HG02981 (cell line): ENCODE results near the gene WDR1.

Source experiments
- ATAC-seq: cut with Tn5 transposase; IDR thresholded peaks from one replicate; pipeline ENCODE4 v1.9.1; 2021; ENCODE audit warnings: mild to moderate bottlenecking, moderate library complexity; ENCODE audit not compliant: unreplicated experiment

Gene WDR1

GRCh38 chr4:10050721-10051120 is 65.9 kb downstream of the WDR1 start:
- ATAC-seq: no peak

DNA sequence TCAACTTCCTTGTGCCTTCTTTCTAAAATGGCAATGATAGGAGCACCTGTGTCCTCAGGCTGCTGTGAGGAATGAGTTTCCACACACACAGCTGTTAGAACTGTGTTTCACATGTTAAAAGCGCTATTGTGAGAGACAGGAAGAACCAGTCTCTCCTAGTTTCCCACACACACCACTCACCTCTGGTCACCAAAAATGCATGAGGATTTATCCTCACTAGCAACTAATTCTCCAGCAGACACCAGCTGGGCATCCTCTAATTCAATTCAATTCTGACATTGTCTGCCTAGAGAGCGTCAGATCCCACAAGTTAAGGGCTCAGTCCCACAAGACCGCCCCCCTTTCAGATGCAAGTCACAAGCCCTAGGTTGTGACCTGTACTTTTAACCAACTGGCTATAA is 66.3 kb downstream of the WDR1 start:
- no peak for ATAC-seq

- ATAC-seq: no peak
Observed at GRCh38 chr4:10048941-10049697, 67.5 kb downstream of the WDR1 start.

DNA sequence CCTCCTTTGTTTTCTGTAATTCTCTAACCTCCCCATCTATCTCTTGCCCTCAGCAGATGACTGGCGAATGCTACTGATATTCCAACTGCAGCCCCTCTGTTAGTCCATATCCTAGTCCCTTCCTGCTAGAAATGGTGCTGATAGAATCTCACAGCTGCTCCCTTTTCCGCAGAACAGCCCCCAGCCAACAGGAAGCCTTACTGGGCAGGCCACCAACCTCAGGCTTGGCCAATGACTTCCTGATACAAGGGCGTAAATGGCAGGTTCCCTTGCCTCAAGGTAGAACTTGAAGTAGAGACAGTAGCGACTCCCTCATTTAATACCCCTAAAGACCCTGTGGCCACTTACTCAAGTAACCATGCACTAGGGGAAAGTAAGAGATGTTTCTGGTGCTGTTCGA is 68.6 kb downstream of the WDR1 start:
- no peak for ATAC-seq

- no peak for ATAC-seq
Observed at GRCh38 chr4:10046471-10046870, 70.1 kb downstream of the WDR1 start.

DNA sequence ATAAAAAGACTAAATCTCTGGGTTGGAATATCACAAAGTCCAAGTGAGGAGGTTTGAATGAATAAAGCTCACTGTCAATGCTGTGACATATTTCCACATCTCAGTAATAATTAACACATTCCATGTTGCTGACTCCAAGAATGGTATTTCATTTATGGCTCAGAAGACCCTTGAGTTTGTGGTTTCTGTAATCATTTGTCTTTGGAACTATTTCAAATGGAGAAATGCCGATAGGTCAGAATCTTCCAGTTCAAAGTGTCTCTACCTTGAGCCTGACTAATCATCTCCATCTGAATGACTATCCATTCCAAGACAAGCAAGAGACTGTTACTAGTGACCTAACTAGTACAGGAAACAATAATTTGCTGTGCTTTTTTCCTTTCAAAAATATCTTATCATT is 71.1 kb downstream of the WDR1 start:
- ATAC-seq: no peak

DNA sequence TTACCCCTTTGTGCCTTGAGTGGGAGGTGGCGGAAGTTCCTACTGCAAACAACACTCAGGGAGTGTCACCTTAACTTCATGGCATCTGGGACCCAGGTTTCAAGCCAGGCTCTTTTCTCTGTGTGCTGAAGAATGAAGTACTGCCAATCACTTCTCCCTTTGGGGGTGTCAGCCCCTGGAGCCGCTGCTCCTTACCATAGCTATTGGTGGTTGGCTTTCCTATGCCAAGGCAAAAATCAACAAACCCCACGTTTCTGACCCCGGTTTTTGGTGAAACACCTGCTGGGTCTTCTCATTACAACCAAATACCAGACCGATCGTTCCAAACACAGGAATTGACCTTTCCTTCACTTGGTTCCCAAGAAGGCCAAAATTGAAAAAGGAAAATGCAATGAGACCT is 75.6 kb downstream of the WDR1 start:
- no peak for ATAC-seq

DNA sequence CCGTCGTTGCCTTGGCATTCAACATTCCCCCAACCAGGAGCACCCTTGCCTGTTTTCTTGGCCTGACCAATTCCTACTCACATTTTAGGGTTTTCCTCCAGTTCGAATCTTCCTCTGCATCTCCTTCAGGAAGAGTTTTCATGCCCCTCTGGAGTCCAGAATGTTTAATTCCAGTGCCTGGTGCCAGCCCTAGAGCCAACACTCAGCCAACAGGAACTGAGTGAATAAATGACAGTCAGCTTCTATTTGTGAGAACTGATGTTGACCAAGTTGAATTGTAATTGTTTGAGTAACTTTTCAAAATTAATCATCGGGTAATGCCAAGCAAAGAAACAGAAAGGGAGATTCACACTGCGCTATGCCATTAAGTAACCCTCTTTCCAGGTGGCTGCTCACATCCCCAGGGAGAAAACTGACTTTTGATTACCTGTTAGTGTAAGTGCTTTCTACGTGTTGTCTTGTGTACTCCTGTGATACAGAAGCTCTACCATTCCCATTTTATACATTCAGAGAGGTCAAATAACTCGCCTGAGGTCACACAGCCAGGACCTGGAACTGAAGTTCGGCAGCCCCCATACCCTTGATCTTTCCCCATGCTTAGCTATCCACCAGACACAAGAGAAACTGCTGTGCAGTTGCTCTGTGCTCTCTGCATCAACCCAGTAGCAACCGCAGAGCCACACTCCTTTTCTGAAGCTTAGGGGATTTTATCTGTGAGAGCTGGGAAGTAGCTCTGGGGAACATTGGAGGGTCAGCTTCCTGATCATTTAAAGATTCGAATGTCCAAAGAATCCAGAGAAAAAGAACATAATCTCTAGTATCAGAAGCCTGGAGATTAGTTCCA is 76.3 kb downstream of the WDR1 start:
- no peak for ATAC-seq

DNA sequence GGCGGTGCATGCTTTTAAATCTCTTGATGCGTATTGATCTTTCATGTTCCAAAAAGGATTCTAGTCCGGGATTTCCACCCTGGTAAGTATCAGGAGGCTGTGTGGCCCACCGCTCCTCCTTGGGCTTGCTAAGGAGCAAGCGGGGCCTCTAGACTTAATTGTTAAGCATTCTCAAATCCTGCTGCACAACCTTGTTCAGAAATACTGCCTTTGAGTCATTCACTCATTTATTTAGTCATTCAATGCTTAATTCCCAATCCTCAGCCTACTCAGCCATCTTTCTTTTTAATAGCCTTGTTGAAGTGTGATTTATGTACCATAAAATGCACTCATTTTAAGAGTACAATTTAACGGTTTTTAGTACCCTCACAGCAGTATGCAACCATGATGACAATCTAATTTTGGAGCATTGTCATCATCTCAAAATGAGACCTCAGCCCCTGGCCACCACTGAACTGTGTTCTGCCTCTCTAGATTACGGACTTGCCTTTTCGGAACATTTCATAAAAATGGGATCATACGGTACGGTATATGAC is 79.7 kb downstream of the WDR1 start:
- ATAC-seq: no peak

- ATAC-seq: no peak
Observed at GRCh38 chr4:10035130-10035529, 81.5 kb downstream of the WDR1 start.

- ATAC-seq: no peak
Observed at GRCh38 chr4:10034612-10035104, 81.9 kb downstream of the WDR1 start.

GRCh38 chr4:10034136-10034535 is 82.5 kb downstream of the WDR1 start:
- no peak for ATAC-seq

DNA sequence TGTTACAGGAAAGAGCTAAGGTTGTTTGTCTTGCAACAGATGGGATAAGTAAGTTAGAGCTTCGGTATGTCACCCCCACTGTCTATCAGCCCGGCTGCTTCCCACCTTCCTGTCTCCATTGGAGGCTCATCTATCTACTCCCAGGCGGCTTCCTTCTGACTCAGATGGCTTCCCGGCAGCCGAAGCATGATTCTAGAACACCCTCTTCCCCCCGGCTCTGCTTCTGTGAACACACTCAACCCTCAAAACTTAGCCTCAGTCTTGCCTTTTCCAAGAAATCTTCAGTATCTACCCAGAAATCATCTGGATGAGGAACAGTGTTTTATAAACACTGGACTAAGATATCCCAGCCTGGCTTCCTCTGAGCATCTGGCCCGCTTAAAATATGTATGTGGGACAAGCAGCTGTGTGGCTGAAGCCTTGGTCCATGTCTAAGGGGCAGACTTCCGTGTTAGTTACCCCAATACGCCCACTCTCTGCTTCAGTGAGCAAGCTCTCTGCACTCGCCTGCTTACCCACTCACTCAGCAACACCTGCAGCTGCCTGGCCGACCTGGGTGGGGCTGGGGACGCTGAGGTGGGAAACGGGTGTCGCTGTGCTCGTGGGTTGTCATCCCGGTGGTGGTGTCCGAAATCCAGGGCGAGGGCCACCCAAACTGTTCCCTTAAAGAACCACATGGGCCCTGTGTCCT is 83.3 kb downstream of the WDR1 start:
- no peak for ATAC-seq

GRCh38 chr4:10032625-10033024 is 84.0 kb downstream of the WDR1 start:
- no peak for ATAC-seq

- no peak for ATAC-seq
Observed at GRCh38 chr4:10031668-10032590, 84.7 kb downstream of the WDR1 start.

DNA sequence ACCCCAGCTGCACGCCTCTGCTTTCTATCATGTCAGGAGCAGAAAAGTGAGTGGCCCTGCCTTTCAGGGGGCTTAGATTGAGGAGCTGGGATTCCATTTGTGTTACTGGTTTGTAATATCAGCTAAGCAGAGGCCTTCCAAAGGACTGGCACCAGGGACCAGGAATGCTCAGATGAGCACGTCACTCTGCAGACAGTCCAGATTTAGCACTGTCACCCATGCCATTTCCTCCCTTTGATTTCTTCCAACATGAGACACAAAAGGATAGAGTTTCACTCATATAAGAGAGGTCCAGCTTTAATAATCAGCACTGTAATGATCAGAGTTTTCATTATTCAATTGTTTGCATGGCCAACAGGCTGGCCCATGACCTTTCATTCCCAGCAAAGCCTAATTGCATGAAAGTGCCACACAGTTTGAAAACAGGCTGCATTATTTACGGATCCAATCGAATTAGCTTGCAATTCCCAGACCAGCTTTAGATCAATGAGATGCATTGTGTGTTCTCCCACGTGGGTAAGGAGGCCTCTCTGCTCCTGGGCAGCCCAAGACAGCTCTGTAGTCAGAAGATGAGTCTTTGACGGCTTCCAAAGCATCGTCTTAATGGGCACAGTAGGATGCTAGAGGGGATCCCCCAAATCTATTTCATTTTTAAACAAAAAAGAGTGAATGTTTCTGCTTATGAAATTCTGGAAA is 85.5 kb downstream of the WDR1 start:
- no peak for ATAC-seq

DNA sequence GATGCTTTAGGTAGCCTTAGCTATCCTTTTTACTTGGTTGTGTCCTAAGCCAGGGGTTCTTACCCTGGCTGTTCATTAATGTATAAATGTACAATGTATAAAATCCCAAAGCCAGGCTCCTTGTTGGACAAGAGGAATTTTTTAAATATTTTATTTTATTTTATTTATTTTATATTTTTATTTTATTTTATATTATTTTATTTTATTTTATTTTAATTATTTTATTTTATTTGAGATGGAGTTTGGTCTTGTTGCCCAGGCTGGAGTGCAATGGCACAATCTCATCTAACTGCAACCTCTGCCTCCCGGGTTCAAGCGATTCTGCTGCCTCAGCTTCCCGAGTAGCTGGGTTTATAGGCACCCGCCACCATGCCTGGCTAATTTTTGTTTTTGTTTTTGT is 87.2 kb downstream of the WDR1 start:
- no peak for ATAC-seq

GRCh38 chr4:10028910-10029309 is 87.7 kb downstream of the WDR1 start:
- ATAC-seq: no peak

GRCh38 chr4:10026485-10026884 is 90.1 kb downstream of the WDR1 start:
- ATAC-seq: no peak
